ENCODE measurements around the gene GBP3. TPM values are rescaled to one million over a fixed set of nuclear protein-coding genes. Genes with fewer than 3 reads are reported as not detected.

The GBP3 gene
- total RNA-seq, 4 donors from 2014 or later, result 5.4 to 102 (median 55.2) TPM

DNA sequence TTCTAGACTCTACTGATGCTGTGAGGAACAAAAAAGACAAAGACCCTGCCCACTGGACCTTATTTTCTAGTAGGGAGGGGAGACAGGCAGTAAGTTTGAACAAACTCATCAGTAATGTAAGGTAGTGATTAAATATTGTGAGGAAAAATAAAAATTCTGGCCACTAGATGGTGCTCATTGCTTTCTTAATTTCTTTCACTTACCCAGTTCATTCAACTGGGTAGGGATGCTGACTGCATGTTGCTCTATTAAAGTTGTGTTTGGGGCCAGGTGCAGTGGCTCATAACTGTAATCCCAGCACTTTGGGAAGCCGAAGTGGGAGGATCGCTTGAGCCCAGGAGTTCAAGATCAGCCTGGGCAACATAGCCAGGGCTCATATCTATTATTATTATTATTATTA, 23.9 kb downstream of the GBP3 start:
- Histone ChIP-seq H3K4me3 (no peak overlapping the region), H3K27me3 (no peaks in the 10 kb centered on the region), H3K27ac (no peak overlapping the region), H3K36me3 (no peaks in the 10 kb centered on the region), H3K9me3 (no peaks in the 10 kb centered on the region), H3K4me1 (peaks cover 0 to 6% (median under 1%) of the 10 kb centered on the region in 4 donors)
- no peak for DNase-seq
- intact Hi-C loops (cut with DNase I; ENCODE audit: low total_unique reads), result no loop called here
- 0 to 7% methylated on average over 2 of the region's 2 CpGs for WGBS, 2 donors (ENCODE audit: low coverage in 1 of 2)
- TF ChIP-seq POLR2A (IDR thresholded peaks at IDR 0.05) (no peak), CTCF (IDR thresholded peaks at IDR 0.05) (peak; percentile 53 to 74 (median 59))
- in situ Hi-C loops (cut with MboI; ENCODE audit: low pct_ligation_motif_present in 1 of 4, low pct_unique_long_range_greater_than_20kb in 1 of 4, low sequenced_read_pairs in 3 of 4), result no loop called here

GRCh38 chr1:88990426-88990825, 32.2 kb downstream of the GBP3 start:
- H3K36me3 ChIP-seq, result peaks cover 0 to 7% (median 0%) of the 10 kb centered on the region in 4 donors
- no peaks in the 10 kb centered on the region for H3K9me3 ChIP-seq
- H3K27ac ChIP-seq, result no peak overlapping the region
- WGBS, 2 donors (ENCODE audit: low coverage in 1 of 2), result 96 to 100% methylated on average over 1 of the region's 1 CpG
- DNase-seq, result no peak
- peaks cover 0 to 38% (median 21%) of the 10 kb centered on the region in 4 donors for H3K4me1 ChIP-seq
- H3K27me3 ChIP-seq, result no peaks in the 10 kb centered on the region
- TF ChIP-seq POLR2AphosphoS5 (IDR thresholded peaks at IDR 0.05) (no peak), POLR2A (IDR thresholded peaks at IDR 0.05) (no peak), CTCF (IDR thresholded peaks at IDR 0.05) (no peak), EP300 (IDR thresholded peaks at IDR 0.05; ENCODE audit: low read depth) (no peak)
- intact Hi-C loops (cut with DNase I; ENCODE audit: low total_unique reads) (no loop called here), in situ Hi-C loops (cut with MboI; ENCODE audit: low pct_ligation_motif_present in 1 of 4, low pct_unique_long_range_greater_than_20kb in 1 of 4, low sequenced_read_pairs in 3 of 4) (no loop called here)
- H3K4me3 ChIP-seq, result no peak overlapping the region

- Histone ChIP-seq H3K9me3 (no peaks in the 10 kb centered on the region), H3K27ac (peak overlapping the region; percentile 48 to 70 (median 60)), H3K4me1 (peaks cover 9 to 47% (median 28%) of the 10 kb centered on the region in 4 donors), H3K4me3 (no peak overlapping the region), H3K36me3 (peaks cover 0 to 21% (median 0%) of the 10 kb centered on the region in 4 donors), H3K27me3 (no peaks in the 10 kb centered on the region)
- in situ Hi-C loops (cut with MboI; ENCODE audit: low pct_ligation_motif_present in 1 of 4, low pct_unique_long_range_greater_than_20kb in 1 of 4, low sequenced_read_pairs in 3 of 4) (no loop called here), intact Hi-C loops (cut with DNase I; ENCODE audit: low total_unique reads) (loop anchor here (5.0 kb wide), 1 partner anchor 552 kb away; no protein-coding TSS in a partner anchor)
- DNase-seq, result no peak
- no peak for TF ChIP-seq CTCF (IDR thresholded peaks at IDR 0.05)
- TF ChIP-seq POLR2A (IDR thresholded peaks at IDR 0.05), result no peak
- TF ChIP-seq EP300 (IDR thresholded peaks at IDR 0.05; ENCODE audit: low read depth), result no peak
- TF ChIP-seq POLR2AphosphoS5 (IDR thresholded peaks at IDR 0.05), result no peak
- 74 to 78% methylated on average over 4 of the region's 4 CpGs for WGBS, 2 donors (ENCODE audit: low coverage in 1 of 2)
These were observed 37.0 kb downstream of the GBP3 start for GRCh38 chr1:88985692-88986091.

- H3K4me3 ChIP-seq, result no peak overlapping the region
- no peaks in the 10 kb centered on the region for H3K9me3 ChIP-seq
- peaks cover 12 to 47% (median 30%) of the 10 kb centered on the region in 4 donors for H3K4me1 ChIP-seq
- WGBS, 2 donors (ENCODE audit: low coverage in 1 of 2), result 50% methylated on average over 1 of the region's 1 CpG; no CpG with 5 or more reads in 1 of the 2 donors
- intact Hi-C loops (cut with DNase I; ENCODE audit: low total_unique reads), result loop anchor here (5.0 kb wide), 1 partner anchor 552 kb away; no protein-coding TSS in a partner anchor
- H3K27me3 ChIP-seq, result no peaks in the 10 kb centered on the region
- in situ Hi-C loops (cut with MboI; ENCODE audit: low pct_ligation_motif_present in 1 of 4, low pct_unique_long_range_greater_than_20kb in 1 of 4, low sequenced_read_pairs in 3 of 4), result no loop called here
- H3K36me3 ChIP-seq, result peaks cover 0 to 21% (median 0%) of the 10 kb centered on the region in 4 donors
- no peak for DNase-seq
- no peak for TF ChIP-seq EP300 (IDR thresholded peaks at IDR 0.05; ENCODE audit: low read depth)
- no peak for TF ChIP-seq CTCF (IDR thresholded peaks at IDR 0.05)
- H3K27ac ChIP-seq, result peak overlapping the region; percentile 48 to 70 (median 60)
These were observed 37.6 kb downstream of the GBP3 start for GRCh38 chr1:88985032-88985431.
